ENCODE results near the gene GUCY1B1.

- TF ChIP-seq POLR2A (IDR thresholded peaks at IDR 0.05) (no peak), CTCF (IDR thresholded peaks at IDR 0.05) (no peak)
These were observed 44.9 kb upstream of the GUCY1B1 start for GRCh38 chr4:155713911-155714310.
